Measurements from ENCODE around the gene CFAP74.

CFAP74 gene

DNA sequence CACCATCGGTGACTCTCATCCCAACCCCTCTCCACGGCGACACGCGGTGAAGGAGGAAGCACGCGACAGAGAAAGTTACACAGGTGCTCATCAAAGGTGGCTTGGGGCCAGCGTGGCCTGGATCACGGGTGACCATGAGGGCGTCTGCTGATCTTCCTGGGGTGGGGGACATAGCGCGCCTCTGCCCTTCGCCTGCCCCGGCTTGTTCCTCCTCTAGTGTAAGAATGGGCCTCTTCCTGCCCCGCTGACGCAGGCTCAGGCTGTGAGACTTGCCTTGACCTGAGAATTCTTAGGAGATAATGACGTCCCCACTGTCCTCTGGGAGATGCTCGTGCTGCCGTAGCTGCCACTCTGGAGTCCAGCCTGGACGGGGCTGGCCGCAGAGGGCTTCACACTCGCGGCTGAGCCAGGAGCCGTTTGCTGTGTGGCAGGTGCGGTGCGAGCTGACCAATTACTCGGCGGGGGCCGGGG is 45.5 kb downstream of the CFAP74 start:
- TF ChIP-seq, protein P1, sequence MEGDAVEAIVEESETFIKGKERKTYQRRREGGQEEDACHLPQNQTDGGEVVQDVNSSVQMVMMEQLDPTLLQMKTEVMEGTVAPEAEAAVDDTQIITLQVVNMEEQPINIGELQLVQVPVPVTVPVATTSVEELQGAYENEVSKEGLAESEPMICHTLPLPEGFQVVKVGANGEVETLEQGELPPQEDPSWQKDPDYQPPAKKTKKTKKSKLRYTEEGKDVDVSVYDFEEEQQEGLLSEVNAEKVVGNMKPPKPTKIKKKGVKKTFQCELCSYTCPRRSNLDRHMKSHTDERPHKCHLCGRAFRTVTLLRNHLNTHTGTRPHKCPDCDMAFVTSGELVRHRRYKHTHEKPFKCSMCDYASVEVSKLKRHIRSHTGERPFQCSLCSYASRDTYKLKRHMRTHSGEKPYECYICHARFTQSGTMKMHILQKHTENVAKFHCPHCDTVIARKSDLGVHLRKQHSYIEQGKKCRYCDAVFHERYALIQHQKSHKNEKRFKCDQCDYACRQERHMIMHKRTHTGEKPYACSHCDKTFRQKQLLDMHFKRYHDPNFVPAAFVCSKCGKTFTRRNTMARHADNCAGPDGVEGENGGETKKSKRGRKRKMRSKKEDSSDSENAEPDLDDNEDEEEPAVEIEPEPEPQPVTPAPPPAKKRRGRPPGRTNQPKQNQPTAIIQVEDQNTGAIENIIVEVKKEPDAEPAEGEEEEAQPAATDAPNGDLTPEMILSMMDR (conservative IDR thresholded peaks at IDR 0.05; ENCODE audit: control insufficient read depth, insufficient read depth, low read depth, low read length) = no peak
- no peak for DNase-seq (ENCODE audit: low read depth)
- no peak overlapping the region for H3K4me3 ChIP-seq (ENCODE audit: control insufficient read depth, low read depth, low read length)

DNA sequence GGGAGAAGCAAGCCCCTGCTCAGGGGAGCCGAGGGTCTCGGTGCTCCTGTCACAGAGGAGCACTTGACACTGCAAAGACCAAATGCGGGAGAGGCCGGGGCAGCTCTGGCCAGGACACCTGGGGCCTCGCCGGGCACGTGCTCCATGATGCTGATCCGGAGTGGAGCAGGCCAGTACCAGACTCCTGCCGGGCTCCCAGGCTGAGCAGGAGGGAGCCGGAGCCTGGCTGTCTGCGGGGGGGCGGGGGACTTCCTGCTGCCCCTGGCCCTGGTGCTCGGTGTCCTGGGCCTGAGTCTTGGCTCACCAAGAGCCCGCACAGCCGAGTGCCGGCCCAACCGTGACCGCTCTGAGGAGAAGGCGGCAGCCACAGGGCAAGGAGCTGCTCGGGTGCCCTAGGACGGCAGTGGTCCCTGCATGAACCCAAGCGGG is 46.0 kb downstream of the CFAP74 start:
- DNase-seq (ENCODE audit: low read depth) = no peak
- TF ChIP-seq, protein P1 (conservative IDR thresholded peaks at IDR 0.05; ENCODE audit: control insufficient read depth, insufficient read depth, low read depth, low read length) = no peak
- H3K4me3 ChIP-seq (ENCODE audit: control insufficient read depth, low read depth, low read length) = no peak overlapping the region

DNA sequence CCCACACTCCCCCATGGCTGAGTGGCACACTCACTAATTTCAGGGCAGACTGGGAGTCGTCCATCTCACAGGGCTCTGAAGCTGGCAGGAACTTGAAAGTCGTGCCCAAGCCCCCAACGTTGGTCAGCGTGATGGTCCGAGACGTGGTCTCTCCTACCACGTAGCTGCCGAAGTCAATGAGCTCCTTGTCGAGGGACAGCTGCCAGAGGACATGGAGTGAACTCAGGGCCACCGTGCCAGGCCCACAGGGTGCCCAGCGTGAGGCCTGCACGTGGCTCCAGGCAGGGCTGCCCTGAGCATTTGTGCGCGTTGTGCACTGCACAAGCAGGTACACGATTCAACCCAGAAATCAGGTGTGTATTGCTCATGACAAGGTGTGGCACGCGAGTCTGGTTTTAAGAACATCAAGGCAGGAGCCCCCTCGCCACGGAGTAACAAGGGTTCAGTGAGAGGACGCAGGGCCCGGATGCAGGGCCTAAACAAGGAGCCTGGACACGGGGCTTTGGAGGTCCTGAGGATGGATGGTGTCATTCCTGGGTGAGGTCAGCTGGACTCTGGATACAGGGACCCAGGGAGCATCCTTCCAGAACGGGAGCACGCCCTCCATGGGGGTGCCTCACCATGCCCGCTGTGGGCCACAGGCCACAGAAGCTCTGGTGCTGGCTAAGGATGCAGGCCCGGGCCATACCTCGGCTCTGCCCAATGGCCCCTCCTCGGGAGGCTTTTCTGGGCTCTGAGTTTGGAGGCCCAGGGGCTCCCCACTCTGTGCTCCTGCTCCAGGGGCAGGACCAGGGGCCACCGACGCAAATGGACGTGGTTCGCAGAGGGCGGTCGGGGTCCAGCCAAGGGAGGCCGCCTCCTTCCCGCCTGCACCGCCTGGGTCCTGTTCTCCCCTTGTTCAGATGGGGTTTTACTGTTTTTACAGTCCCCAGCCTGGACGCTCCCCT is 46.7 kb downstream of the CFAP74 start:
- TF ChIP-seq, protein P1 (conservative IDR thresholded peaks at IDR 0.05; ENCODE audit: control insufficient read depth, insufficient read depth, low read depth, low read length) = no peak
- no peak overlapping the region for H3K4me3 ChIP-seq (ENCODE audit: control insufficient read depth, low read depth, low read length)
- DNase-seq (ENCODE audit: low read depth) = no peak

DNA sequence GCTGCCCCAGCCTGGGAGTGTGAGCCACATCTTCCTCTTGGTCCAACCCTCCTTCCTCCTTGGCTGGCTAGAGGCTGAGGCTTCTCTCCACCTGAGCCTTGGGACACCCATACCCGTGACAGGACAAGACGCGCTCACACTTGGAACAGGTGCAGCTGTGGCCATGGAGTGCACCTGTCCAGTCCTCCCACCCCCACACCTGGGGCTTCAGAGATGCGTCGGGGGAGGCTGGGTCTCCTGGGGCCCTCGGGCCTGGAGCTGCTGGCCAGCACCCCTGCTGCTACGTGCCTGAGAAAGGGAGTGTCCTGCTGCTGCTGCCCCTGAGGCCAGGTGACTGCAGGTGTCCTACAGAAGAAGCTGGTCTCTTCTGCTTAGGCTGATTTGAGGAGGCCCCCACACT is 47.5 kb downstream of the CFAP74 start:
- H3K4me3 ChIP-seq (ENCODE audit: control insufficient read depth, low read depth, low read length) = no peak overlapping the region
- no peak for DNase-seq (ENCODE audit: low read depth)
- TF ChIP-seq, protein P1 (conservative IDR thresholded peaks at IDR 0.05; ENCODE audit: control insufficient read depth, insufficient read depth, low read depth, low read length) = no peak

DNA sequence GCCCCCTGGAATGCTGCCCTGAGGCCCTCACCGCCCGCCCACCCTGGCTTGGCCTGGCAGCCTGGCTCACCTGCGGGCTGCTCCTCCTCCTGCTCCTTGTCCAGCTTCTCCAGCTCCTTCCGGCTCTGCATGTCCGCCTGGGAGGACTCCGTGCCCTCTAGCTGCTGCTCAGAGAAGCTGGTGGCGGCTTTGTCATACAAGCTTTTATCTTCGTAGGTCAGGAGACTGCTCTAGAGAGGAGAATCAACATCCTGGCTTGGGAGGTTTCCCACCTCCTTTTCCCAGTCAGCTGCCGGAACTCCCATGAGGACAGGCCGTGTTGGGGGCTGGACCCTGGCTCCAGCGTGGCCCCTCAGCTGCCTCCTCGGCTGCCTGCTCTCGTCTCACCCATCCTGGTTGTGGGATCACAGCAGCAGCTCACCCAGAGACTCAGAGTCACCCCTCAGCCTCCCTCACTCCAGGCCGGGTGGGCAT is 47.9 kb downstream of the CFAP74 start:
- TF ChIP-seq, protein P1 (conservative IDR thresholded peaks at IDR 0.05; ENCODE audit: control insufficient read depth, insufficient read depth, low read depth, low read length) = no peak
- DNase-seq (ENCODE audit: low read depth) = no peak
- no peak overlapping the region for H3K4me3 ChIP-seq (ENCODE audit: control insufficient read depth, low read depth, low read length)

DNA sequence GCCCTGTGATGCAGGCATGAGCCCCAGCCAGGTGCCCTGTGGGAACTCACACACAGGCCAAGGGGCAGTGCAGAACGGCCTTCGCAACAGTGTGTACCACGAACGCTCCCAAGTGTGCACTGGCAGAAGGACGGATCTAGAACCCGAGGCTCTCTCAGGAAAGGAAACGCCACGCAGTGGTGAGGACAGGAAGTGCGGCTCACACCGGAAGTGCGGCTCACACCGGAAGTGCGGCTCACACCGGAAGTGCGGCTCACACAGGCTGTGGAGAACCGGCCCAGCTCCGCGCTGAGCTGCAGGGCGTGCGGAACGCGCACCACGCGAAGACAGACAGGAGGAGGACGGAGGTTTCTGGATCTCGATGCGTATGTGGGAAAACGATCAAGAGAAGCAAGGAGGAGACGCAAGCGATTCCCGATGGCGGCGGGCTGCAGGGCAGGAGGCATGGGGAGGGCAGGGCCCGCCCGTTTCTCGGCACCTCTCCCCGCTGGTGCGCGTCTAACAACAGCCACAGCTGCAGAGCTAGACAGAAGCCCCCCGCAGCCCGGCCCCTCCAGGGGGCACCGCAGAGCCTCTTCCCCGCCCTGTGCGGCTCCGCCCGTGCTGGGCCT is 48.6 kb downstream of the CFAP74 start:
- no peak overlapping the region for H3K4me3 ChIP-seq (ENCODE audit: control insufficient read depth, low read depth, low read length)
- TF ChIP-seq, protein P1 (conservative IDR thresholded peaks at IDR 0.05; ENCODE audit: control insufficient read depth, insufficient read depth, low read depth, low read length) = no peak
- DNase-seq (ENCODE audit: low read depth) = no peak

All from fibroblast of mammary gland (primary cell).